Measurements from ENCODE around the gene EFCAB8.

- TF ChIP-seq, protein P1, sequence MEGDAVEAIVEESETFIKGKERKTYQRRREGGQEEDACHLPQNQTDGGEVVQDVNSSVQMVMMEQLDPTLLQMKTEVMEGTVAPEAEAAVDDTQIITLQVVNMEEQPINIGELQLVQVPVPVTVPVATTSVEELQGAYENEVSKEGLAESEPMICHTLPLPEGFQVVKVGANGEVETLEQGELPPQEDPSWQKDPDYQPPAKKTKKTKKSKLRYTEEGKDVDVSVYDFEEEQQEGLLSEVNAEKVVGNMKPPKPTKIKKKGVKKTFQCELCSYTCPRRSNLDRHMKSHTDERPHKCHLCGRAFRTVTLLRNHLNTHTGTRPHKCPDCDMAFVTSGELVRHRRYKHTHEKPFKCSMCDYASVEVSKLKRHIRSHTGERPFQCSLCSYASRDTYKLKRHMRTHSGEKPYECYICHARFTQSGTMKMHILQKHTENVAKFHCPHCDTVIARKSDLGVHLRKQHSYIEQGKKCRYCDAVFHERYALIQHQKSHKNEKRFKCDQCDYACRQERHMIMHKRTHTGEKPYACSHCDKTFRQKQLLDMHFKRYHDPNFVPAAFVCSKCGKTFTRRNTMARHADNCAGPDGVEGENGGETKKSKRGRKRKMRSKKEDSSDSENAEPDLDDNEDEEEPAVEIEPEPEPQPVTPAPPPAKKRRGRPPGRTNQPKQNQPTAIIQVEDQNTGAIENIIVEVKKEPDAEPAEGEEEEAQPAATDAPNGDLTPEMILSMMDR (IDR thresholded peaks at IDR 0.05; ENCODE audit: low read length) = no peak
- TF ChIP-seq EZH2 (optimal IDR thresholded peaks at IDR 0.05; ENCODE audit: low read depth, low read length) (no peak), EZH2phosphoT487 (IDR thresholded peaks at IDR 0.05; ENCODE audit: low read length) (no peak)
Observed at GRCh38 chr20:32823737-32824588, 34.8 kb upstream of the EFCAB8 start.
